ENCODE measurements around the gene BCL11B. TPM values are rescaled to one million over a fixed set of nuclear protein-coding genes. Genes with fewer than 3 reads are reported as not detected.

Gene BCL11B
- total and polyA plus RNA-seq, 2 experiments from 2014 or later = 0.28 to 3.2 TPM

- 86% methylated on average over 17 of the region's 17 CpGs for WGBS (ENCODE audit: low lambda C conversion rate, missing lambda C conversion rate)
- Histone ChIP-seq H3K36me3 (replicated peaks; ENCODE audit: insufficient read depth, low read depth) (no peaks in the 10 kb centered on the region), H3K4me3 (no peak overlapping the region), H3K27me3 (no peaks in the 10 kb centered on the region), H3K27ac (no peak overlapping the region), H2AFZ (no peak overlapping the region), H3K4me2 (no peak overlapping the region), H4K20me1 (ENCODE audit: insufficient read depth, poor library complexity, severe bottlenecking) (no peaks in the 10 kb centered on the region), H3K9me3 (ENCODE audit: low read depth) (no peaks in the 10 kb centered on the region), H3K4me1 (ENCODE audit: insufficient read depth) (no peaks in the 10 kb centered on the region), H3K9me2 (replicated peaks; ENCODE audit: insufficient read depth) (no peaks in the 10 kb centered on the region), H3K79me2 (no peaks in the 10 kb centered on the region)
- TF ChIP-seq CTCF (IDR thresholded peaks at IDR 0.05; ENCODE audit: poor library complexity) = no peak
- TF ChIP-seq EZH2phosphoT487 (IDR thresholded peaks at IDR 0.05; ENCODE audit: low read depth, severe bottlenecking, unreplicated experiment) = no peak
- TF ChIP-seq EZH2 (IDR thresholded peaks at IDR 0.05; ENCODE audit: borderline replicate concordance) = no peak
- DNase-seq (ENCODE audit: low spot score) = no peak
Observed at GRCh38 chr14:99120526-99121318, 151.3 kb downstream of the BCL11B start.

- Histone ChIP-seq H3K4me1 (ENCODE audit: insufficient read depth) (no peaks in the 10 kb centered on the region), H3K9me2 (replicated peaks; ENCODE audit: insufficient read depth) (no peaks in the 10 kb centered on the region), H4K20me1 (ENCODE audit: insufficient read depth, poor library complexity, severe bottlenecking) (no peaks in the 10 kb centered on the region), H3K79me2 (no peaks in the 10 kb centered on the region), H3K27ac (no peak overlapping the region), H3K4me2 (no peak overlapping the region), H3K4me3 (no peak overlapping the region), H3K36me3 (replicated peaks; ENCODE audit: insufficient read depth, low read depth) (no peaks in the 10 kb centered on the region), H3K9me3 (ENCODE audit: low read depth) (no peaks in the 10 kb centered on the region), H3K27me3 (no peaks in the 10 kb centered on the region), H2AFZ (no peak overlapping the region)
- WGBS (ENCODE audit: low lambda C conversion rate, missing lambda C conversion rate) = 75% methylated on average over 18 of the region's 18 CpGs
- TF ChIP-seq EZH2 (IDR thresholded peaks at IDR 0.05; ENCODE audit: borderline replicate concordance) = no peak
- no peak for TF ChIP-seq EZH2phosphoT487 (IDR thresholded peaks at IDR 0.05; ENCODE audit: low read depth, severe bottlenecking, unreplicated experiment)
- no peak for TF ChIP-seq CTCF (IDR thresholded peaks at IDR 0.05; ENCODE audit: poor library complexity)
- DNase-seq (ENCODE audit: low spot score) = no peak
Observed at GRCh38 chr14:99119554-99120525, 152.2 kb downstream of the BCL11B start.

Other genes with a start within 250 kb of the BCL11B start
- 60.2 and 67.3 TPM in 2 replicates for gene SETD3, start 208.7 kb upstream of the BCL11B start, total RNA-seq
- gene SETD3, start 208.7 kb upstream of the BCL11B start, polyA plus RNA-seq = 43.6 and 47.0 TPM in 2 replicates
- gene CCNK, start 209.2 kb upstream of the BCL11B start, total RNA-seq = 15.6 and 22.0 TPM in 2 replicates
- gene CCNK, start 209.2 kb upstream of the BCL11B start, polyA plus RNA-seq = 10.1 and 11.1 TPM in 2 replicates